Uterus (tissue), 4 donors: ENCODE results near the gene ZNF397. TPM values are rescaled to one million over a fixed set of nuclear protein-coding genes. Genes with fewer than 3 reads are reported as not detected.
A peak's percentile ranks its signal among the peaks of the same experiment; 100 is the strongest.

Source experiments
- DNase-seq, 2 donors: peaks; one replicate each; pipeline ENCODE4 v3.0.0-alpha.2; 2019 to 2020
- H3K27ac ChIP-seq, 2 donors: fragments of 200-600 bp; sonication (generic); 1 replicate in 1 of 2; 2 replicates in 1 of 2; pipeline ENCODE4 v1.5.1; 2016 to 2018
- H3K27me3 ChIP-seq, 2 donors: fragments of 200-600 bp; sonication (generic); one replicate each; pipeline ENCODE4 v1.5.1; 2018 to 2019; ENCODE audit warnings: control low read depth in 1 of 2
- H3K36me3 ChIP-seq, 2 donors: fragments of 200-600 bp; sonication (generic); one replicate each; pipeline ENCODE4 v1.5.1; 2019; ENCODE audit warnings: control low read depth in 1 of 2
- H3K4me1 ChIP-seq, 2 donors: fragments of 200-600 bp; sonication (generic); one replicate each; pipeline ENCODE4 v1.5.1; 2018 to 2019; ENCODE audit warnings: control low read depth in 1 of 2
- H3K4me3 ChIP-seq, 2 donors: fragments of 200-600 bp; sonication (generic); 1 replicate in 1 of 2; 2 replicates in 1 of 2; pipeline ENCODE4 v1.5.1; 2018 to 2019; ENCODE audit warnings: mild to moderate bottlenecking in 1 of 2
- H3K9me3 ChIP-seq, 2 donors: fragments of 200-600 bp; sonication (generic); one replicate each; pipeline ENCODE4 v1.5.1; 2019; ENCODE audit warnings: control low read depth in 1 of 2
- POLR2A ChIP-seq, 2 donors: fragments of 450-650 bp; IDR thresholded peaks; one replicate each; pipeline ENCODE4 v1.6.1; 2016; ENCODE audit warnings: antibody characterized with exemption in 2 of 2, mild to moderate bottlenecking in 1 of 2, moderate library complexity in 1 of 2
- intact Hi-C: fragments of 100-400 bp; cut with DNase I; formaldehyde crosslinking; loops from one replicate; pipeline ENCODE4 v1.15.1; 2023; ENCODE audit warnings: low total_unique reads
- total RNA-seq, 4 donors: library from RNA; depleted of rRNA in 3 of 4; stranded (reverse); fragments of >200 nt in 3 of 4; gene quantifications; one replicate each; pipeline versions ENCODE4 v1.1.0 to v1.2.4, GENCODE V29; 2014 to 2023
- TF ChIP-seq, protein P1 (sequence below), 4 experiments: fragments of 200-600 bp in 2 of 4; fragments of 450-650 bp in 2 of 4; sonication (generic) in 2 of 4; IDR thresholded peaks; one replicate each; pipeline ENCODE4 v1.5.1; 2016 to 2019; ENCODE audit warnings: antibody characterized with exemption in 4 of 4, mild to moderate bottlenecking in 2 of 4, moderate library complexity in 1 of 4
- donor health status: DM: yes; HTN: yes; CAD: no.

The ZNF397 gene
- total RNA-seq, 4 donors from 2014 or later: 6.1 to 69.5 (median 31.7) TPM

DNA sequence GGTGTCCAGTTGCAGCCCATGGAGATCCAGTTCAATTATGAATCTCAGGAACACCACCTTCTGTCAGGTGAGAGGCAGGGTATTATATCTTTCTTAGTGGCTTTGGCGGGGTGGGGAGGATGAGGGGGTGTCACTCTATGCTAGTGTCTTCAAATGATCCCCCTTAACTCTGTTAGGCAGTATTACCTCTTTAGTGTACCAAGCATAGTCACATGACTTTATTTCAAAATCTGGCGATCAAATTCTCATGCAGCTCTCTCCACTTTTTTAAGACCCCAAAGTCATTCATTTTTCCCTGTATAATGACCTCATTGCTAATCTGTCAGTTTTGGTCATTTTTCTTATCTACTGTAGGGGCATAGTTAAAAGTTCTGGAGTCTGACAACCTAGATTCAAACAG, 50.3 kb downstream of the ZNF397 start:
- Histone ChIP-seq H3K27me3 (no peaks in the 10 kb centered on the region), H3K36me3 (no peaks in the 10 kb centered on the region), H3K4me3 (peak overlapping the region; percentile 56 to 91), H3K4me1 (peaks cover 0 to 4% of the 10 kb centered on the region in 2 donors), H3K9me3 (no peaks in the 10 kb centered on the region), H3K27ac (peak overlapping the region in 1 of 2 donors; percentile 77)
- no peak for TF ChIP-seq POLR2A (IDR thresholded peaks at IDR 0.05)
- TF ChIP-seq, protein P1, sequence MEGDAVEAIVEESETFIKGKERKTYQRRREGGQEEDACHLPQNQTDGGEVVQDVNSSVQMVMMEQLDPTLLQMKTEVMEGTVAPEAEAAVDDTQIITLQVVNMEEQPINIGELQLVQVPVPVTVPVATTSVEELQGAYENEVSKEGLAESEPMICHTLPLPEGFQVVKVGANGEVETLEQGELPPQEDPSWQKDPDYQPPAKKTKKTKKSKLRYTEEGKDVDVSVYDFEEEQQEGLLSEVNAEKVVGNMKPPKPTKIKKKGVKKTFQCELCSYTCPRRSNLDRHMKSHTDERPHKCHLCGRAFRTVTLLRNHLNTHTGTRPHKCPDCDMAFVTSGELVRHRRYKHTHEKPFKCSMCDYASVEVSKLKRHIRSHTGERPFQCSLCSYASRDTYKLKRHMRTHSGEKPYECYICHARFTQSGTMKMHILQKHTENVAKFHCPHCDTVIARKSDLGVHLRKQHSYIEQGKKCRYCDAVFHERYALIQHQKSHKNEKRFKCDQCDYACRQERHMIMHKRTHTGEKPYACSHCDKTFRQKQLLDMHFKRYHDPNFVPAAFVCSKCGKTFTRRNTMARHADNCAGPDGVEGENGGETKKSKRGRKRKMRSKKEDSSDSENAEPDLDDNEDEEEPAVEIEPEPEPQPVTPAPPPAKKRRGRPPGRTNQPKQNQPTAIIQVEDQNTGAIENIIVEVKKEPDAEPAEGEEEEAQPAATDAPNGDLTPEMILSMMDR (IDR thresholded peaks at IDR 0.05): no peak
- DNase-seq: no peak
- intact Hi-C loops: no loop called here

DNA sequence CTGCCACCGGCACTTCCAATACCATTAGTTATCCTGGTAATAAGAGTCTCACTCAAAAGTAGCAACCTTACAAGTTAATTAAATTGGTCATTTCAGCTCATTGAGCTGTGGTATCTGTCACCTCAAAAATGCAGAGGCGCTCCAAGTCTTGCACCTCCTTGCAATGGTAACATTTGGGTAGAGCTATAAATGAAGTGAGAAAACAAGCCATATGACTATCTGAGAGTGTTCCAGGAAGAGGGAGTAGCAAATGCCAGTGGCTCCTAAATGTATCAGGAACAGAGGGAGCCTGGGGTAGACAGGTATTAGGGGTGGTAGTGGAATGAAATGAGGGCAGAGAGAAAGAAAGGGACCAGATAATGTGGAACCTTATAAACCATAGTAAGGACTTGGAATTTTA, 55.2 kb downstream of the ZNF397 start:
- H3K4me1 ChIP-seq: peaks cover 0 to 4% of the 10 kb centered on the region in 2 donors
- H3K27ac ChIP-seq: no peak overlapping the region
- intact Hi-C loops: no loop called here
- peaks cover 0 to 3% of the 10 kb centered on the region in 2 donors for H3K9me3 ChIP-seq
- H3K36me3 ChIP-seq: no peaks in the 10 kb centered on the region
- no peak for DNase-seq
- no peak overlapping the region for H3K4me3 ChIP-seq
- H3K27me3 ChIP-seq: no peaks in the 10 kb centered on the region
- TF ChIP-seq, protein P1 (IDR thresholded peaks at IDR 0.05): no peak
- TF ChIP-seq POLR2A (IDR thresholded peaks at IDR 0.05): no peak

DNA sequence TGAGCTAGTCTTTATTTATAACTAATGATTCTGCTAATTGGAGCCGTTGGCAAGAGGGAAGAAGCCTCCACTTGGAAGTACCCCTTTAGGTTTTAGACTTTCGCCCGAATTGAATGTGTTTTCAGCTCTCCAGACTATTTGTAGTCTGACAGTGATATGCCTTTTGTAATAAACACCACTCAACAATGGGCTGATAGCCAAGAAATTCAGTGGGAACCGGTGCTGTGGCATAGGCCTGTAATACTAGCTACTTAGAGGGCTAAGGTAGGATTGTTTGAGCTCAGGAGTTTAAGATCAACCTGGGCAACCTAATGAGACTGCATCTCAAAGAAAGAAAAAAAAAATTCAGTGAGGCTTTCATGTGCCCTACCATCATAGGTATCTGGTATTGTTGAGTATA, 62.8 kb downstream of the ZNF397 start:
- Histone ChIP-seq H3K36me3 (no peaks in the 10 kb centered on the region), H3K27me3 (no peaks in the 10 kb centered on the region), H3K9me3 (peaks cover 0 to 55% of the 10 kb centered on the region in 2 donors), H3K4me3 (no peak overlapping the region), H3K27ac (no peak overlapping the region), H3K4me1 (no peaks in the 10 kb centered on the region)
- intact Hi-C loops: no loop called here
- DNase-seq: no peak
- TF ChIP-seq POLR2A (IDR thresholded peaks at IDR 0.05): no peak
- TF ChIP-seq, protein P1 (IDR thresholded peaks at IDR 0.05): no peak

DNA sequence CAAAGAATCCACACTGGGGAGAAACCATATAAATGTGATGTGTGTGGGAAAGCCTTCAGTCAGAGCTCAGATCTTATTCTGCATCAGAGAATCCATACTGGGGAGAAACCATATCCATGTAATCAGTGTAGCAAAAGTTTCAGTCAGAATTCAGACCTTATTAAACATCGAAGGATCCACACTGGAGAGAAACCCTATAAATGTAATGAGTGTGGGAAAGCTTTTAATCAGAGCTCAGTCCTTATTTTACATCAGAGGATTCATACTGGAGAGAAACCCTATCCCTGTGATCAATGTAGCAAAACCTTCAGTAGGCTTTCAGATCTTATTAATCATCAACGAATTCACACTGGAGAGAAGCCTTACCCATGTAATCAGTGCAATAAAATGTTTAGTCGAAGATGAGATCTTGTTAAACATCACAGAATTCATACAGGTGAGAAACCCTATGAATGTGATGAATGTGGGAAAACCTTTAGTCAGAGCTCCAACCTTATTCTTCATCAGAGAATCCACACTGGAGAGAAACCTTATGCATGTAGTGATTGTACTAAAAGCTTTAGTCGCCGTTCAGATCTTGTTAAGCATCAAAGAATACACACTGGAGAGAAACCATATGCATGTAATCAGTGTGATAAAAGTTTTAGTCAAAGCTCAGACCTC, 65.9 kb downstream of the ZNF397 start:
- H3K9me3 ChIP-seq: peaks cover 0 to 49% of the 10 kb centered on the region in 2 donors
- H3K36me3 ChIP-seq: no peaks in the 10 kb centered on the region
- no peak overlapping the region for H3K4me3 ChIP-seq
- H3K4me1 ChIP-seq: no peaks in the 10 kb centered on the region
- intact Hi-C loops: no loop called here
- H3K27me3 ChIP-seq: no peaks in the 10 kb centered on the region
- TF ChIP-seq, protein P1 (IDR thresholded peaks at IDR 0.05): no peak
- no peak for TF ChIP-seq POLR2A (IDR thresholded peaks at IDR 0.05)
- no peak for DNase-seq
- H3K27ac ChIP-seq: no peak overlapping the region

Other genes starting within 250 kb of the ZNF397 start
- gene MAPRE2, start 199.6 kb upstream of the ZNF397 start, total RNA-seq: 10 to 100 TPM in 3 of 4 donors, 1 to 10 TPM in 1; 7.4 to 29.8 (median 21.7) TPM
- 10 to 100 TPM in 3 of 4 donors, 1 to 10 TPM in 1; 5.0 to 40.3 (median 17.8) TPM for gene ZSCAN30, start 49.2 kb downstream of the ZNF397 start, total RNA-seq
- 10 to 100 TPM; 22.0 to 86.7 (median 42.8) TPM for gene ZNF24, start 103.4 kb downstream of the ZNF397 start, total RNA-seq
- gene ZNF396, start 136.3 kb downstream of the ZNF397 start, total RNA-seq: 1 to 10 TPM in 2 of 4 donors, under 1 TPM in 2; 0.26 to 3.9 (median 1.0) TPM